Neutrophil (primary cell): ENCODE measurements around the gene NKIRAS2.

Experiments
- H3K27ac ChIP-seq: fragments of 200-600 bp; sonication (generic); 2 replicates; pipeline ENCODE4 v1.5.1; 2016; ENCODE audit warnings: mild to moderate bottlenecking, moderate library complexity
- H3K27me3 ChIP-seq: fragments of 200-600 bp; sonication (generic); 2 replicates; pipeline ENCODE4 v1.6.0; 2016; ENCODE audit warnings: mild to moderate bottlenecking
- H3K36me3 ChIP-seq: fragments of 200-600 bp; sonication (generic); 2 replicates; pipeline ENCODE4 v1.5.1; 2017
- H3K4me1 ChIP-seq, 2 experiments: fragments of 200-600 bp in 1 of 2; sonication (generic) in 1 of 2; 1 replicate in 1 of 2; 2 replicates in 1 of 2; pipeline versions ENCODE4 v1.5.1 to v1.6.1; 2013 to 2016; ENCODE audit warnings: low read depth in 1 of 2, low read length in 1 of 2, mild to moderate bottlenecking in 1 of 2, moderate library complexity in 1 of 2; ENCODE audit not compliant: control insufficient read depth in 1 of 2, insufficient read depth in 1 of 2
- H3K4me3 ChIP-seq, 2 experiments: fragments of 200-600 bp in 1 of 2; sonication (generic) in 1 of 2; 1 replicate in 1 of 2; 2 replicates in 1 of 2; pipeline ENCODE4 v1.5.1; 2013 to 2016; ENCODE audit warnings: low read depth in 1 of 2, low read length in 1 of 2, mild to moderate bottlenecking in 1 of 2, moderate library complexity in 1 of 2
- H3K9me3 ChIP-seq: fragments of 200-600 bp; sonication (generic); 2 replicates; pipeline ENCODE4 v1.5.1; 2016
- TF ChIP-seq, protein P1 (sequence below): fragments of 200-600 bp; sonication (generic); IDR thresholded peaks from 2 replicates; pipeline ENCODE4 v1.5.1; 2016; ENCODE audit warnings: antibody characterized with exemption

The NKIRAS2 gene

DNA sequence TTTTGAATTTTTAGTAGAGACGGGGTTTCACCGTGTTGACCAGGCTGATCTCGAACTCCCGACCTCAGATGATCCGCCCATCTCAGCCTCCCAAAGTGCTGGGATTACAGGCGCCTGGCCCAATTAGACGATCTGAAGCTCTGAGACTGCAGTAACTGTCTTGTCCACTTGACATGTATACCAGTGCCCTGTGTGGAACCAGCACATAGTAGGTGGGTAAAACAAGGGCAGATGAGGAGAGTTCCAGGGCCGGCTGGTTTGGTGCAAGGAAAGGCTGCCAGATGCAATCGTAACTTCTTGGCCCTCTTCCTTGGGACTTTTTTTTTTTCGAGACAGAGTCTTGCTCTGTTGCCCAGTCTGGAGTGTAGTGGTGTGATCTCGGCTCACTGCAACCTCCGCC lies 27.5 kb downstream of the NKIRAS2 start:
- Histone ChIP-seq H3K4me3 (no peak overlapping the region), H3K27me3 (peaks cover 40% of the 10 kb centered on the region), H3K9me3 (no peaks in the 10 kb centered on the region), H3K4me1 (peaks cover 10 to 11% of the 10 kb centered on the region in 2 experiments), H3K36me3 (no peaks in the 10 kb centered on the region), H3K27ac (no peak overlapping the region)
- TF ChIP-seq, protein P1, sequence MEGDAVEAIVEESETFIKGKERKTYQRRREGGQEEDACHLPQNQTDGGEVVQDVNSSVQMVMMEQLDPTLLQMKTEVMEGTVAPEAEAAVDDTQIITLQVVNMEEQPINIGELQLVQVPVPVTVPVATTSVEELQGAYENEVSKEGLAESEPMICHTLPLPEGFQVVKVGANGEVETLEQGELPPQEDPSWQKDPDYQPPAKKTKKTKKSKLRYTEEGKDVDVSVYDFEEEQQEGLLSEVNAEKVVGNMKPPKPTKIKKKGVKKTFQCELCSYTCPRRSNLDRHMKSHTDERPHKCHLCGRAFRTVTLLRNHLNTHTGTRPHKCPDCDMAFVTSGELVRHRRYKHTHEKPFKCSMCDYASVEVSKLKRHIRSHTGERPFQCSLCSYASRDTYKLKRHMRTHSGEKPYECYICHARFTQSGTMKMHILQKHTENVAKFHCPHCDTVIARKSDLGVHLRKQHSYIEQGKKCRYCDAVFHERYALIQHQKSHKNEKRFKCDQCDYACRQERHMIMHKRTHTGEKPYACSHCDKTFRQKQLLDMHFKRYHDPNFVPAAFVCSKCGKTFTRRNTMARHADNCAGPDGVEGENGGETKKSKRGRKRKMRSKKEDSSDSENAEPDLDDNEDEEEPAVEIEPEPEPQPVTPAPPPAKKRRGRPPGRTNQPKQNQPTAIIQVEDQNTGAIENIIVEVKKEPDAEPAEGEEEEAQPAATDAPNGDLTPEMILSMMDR, result no peak

DNA sequence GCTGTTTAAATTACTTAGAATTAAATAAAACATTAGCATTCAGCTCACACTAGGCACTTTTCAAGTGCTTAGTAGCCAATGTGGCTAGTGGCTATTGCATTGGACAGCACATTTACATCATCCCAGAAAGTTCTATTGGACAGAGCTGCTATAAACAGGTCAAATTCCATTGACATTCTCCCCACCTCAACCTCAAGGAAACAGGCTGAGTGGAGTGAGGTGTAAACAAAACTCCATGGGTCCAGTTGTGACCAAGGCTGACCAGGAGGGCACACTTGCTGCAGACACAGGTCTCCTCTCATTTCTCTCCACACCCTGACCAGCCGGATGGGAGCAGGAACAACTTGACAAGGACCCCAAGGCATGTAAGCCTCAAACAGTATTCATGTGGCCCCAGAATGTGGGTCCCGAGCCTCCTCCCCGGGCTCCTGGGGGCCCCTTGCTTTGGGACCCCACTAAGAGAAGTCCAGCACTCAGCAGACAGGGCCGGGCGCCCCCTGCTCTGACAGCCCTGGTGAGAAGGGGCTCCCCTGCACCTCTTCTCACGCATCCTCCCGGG lies 30.0 kb downstream of the NKIRAS2 start:
- Histone ChIP-seq H3K4me3 (peak overlapping the region in 1 of 2 experiments; percentile 54), H3K4me1 (peaks cover 10 to 11% of the 10 kb centered on the region in 2 experiments), H3K27ac (no peak overlapping the region), H3K9me3 (no peaks in the 10 kb centered on the region), H3K36me3 (no peaks in the 10 kb centered on the region), H3K27me3 (peaks cover 64% of the 10 kb centered on the region)
- TF ChIP-seq, protein P1, result no peak

DNA sequence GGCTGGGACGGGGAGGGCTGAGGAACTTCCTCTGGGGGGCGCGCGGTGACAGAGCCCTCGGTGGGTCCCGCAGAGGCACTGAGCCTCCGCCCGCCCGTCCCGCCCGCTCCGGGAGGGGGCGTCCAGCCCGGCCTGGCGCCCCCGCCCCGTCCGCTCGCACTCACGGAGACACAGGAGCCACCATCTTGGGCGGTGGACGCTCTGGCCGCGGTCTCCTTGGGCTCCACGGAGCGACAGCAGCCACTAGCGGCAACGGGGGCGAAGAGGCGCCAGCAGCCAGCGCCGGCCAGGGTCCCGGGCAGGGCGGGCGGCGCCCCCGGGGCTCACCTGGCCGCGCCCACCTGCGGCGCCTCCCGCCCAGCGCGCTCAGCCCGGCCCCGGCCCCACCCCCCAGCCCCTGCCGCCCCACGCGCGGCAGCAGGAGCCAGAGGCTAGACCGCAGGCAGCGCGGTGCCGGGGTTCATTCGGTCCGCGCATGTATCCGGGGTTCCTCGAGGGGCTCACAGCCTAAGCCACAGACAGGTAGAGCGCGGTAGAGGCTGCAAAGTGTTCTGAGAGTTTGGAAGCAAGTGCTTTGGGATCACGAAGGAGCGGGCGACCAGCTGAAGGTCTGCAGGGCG lies 30.6 kb downstream of the NKIRAS2 start, which contains the start of gene C17orf113:
Gene C17orf113 (minus strand): TSS at position 209 of the 620 bp plus-strand sequence. CDS start 7,225 bp downstream, outside the sequence.
- Histone ChIP-seq H3K27me3 (peaks cover 68% of the 10 kb centered on the region), H3K4me1 (peaks cover 10 to 11% of the 10 kb centered on the region in 2 experiments), H3K9me3 (no peaks in the 10 kb centered on the region), H3K27ac (no peak within 1 kb of the TSS), H3K4me3 (peak within 1 kb of the TSS in 1 of 2 experiments; percentile 54), H3K36me3 (no peaks in the 10 kb centered on the region)
- TF ChIP-seq, protein P1, result no peak

DNA sequence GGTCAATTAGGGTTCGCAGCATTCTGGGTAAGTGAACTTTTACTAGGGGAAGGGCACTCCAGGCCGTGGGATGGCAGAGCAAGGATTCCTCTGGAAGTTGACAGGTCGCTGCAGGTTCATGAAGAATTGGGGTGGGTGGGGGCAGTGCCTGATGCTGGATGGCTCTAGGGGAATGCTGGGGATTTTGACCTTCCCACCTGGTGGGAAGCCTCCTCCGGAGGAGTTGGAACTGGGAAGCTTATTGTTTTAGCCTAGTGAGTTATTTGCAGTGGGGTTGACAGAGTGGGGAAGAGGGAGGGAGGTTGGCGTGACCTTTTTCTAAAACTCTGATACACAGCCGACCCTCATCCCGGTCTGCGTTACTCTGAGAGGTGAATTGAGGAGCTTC lies 31.1 kb downstream of the NKIRAS2 start:
- Histone ChIP-seq H3K4me1 (peaks cover 10 to 11% of the 10 kb centered on the region in 2 experiments), H3K9me3 (no peaks in the 10 kb centered on the region), H3K36me3 (no peaks in the 10 kb centered on the region), H3K4me3 (peak overlapping the region in 1 of 2 experiments; percentile 54), H3K27me3 (peaks cover 70% of the 10 kb centered on the region), H3K27ac (no peak overlapping the region)
- TF ChIP-seq, protein P1, result no peak

DNA sequence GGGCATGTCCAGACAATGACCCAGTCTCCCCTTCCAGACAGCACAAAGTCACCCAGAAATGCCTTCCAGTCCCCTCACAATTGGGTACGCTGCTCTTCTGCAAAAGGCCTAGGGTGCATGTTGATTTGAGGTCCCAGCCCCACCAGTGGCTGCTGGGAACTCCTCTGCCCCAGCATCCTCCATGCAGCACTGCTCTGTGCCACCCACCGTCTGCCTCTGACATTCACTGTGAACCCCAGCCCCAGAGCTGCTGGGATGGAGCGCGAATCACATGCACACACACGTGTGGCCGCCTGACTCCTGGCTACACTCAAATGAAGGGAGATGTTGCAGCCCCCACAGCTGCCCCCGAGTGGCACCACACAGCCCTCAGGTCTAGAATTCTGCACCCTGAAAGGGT lies 31.8 kb downstream of the NKIRAS2 start:
- Histone ChIP-seq H3K27ac (no peak overlapping the region), H3K27me3 (peaks cover 70% of the 10 kb centered on the region), H3K4me3 (no peak overlapping the region), H3K9me3 (no peaks in the 10 kb centered on the region), H3K4me1 (peaks cover 10 to 11% of the 10 kb centered on the region in 2 experiments), H3K36me3 (no peaks in the 10 kb centered on the region)
- TF ChIP-seq, protein P1, result no peak
